Mesendoderm (in vitro differentiated cells): Measurements from ENCODE around the gene ELF4.
A peak's percentile ranks its signal among the peaks of the same experiment; 100 is the strongest.

Experiments used
- DNase-seq: peaks from one replicate; pipeline ENCODE4 v3.0.0; 2013
- H2AK5ac ChIP-seq: 2 replicates; pipeline ENCODE4 v1.6.1; 2013; ENCODE audit warnings: low read length, inconsistent platforms
- H2BK120ac ChIP-seq: 2 replicates; pipeline ENCODE4 v1.6.1; 2013; ENCODE audit warnings: low read depth, mild to moderate bottlenecking, low read length, moderate library complexity, mixed read lengths
- H2BK15ac ChIP-seq: replicated peaks from 2 replicates; pipeline ENCODE4 v1.6.1; 2013; ENCODE audit warnings: low read depth, mild to moderate bottlenecking, moderate library complexity
- H2BK5ac ChIP-seq: 2 replicates; pipeline ENCODE4 v1.6.1; 2013; ENCODE audit warnings: low read length, inconsistent platforms
- H3K18ac ChIP-seq: 2 replicates; pipeline ENCODE4 v1.6.1; 2013; ENCODE audit warnings: mild to moderate bottlenecking, low read length, mixed read lengths
- H3K23ac ChIP-seq: one replicate; pipeline ENCODE4 v1.6.1; 2013; ENCODE audit warnings: low read length
- H3K27ac ChIP-seq: 2 replicates; pipeline ENCODE4 v1.5.1; 2013; ENCODE audit warnings: low read depth, mild to moderate bottlenecking, inconsistent platforms, low read length, moderate library complexity
- H3K27me3 ChIP-seq: 2 replicates; pipeline ENCODE4 v1.6.1; 2013; ENCODE audit warnings: low read length, control low read depth, mild to moderate bottlenecking, inconsistent platforms; ENCODE audit not compliant: insufficient read depth, poor library complexity
- H3K36me3 ChIP-seq: 2 replicates; pipeline ENCODE4 v1.6.1; 2013; ENCODE audit warnings: low read length, inconsistent platforms; ENCODE audit not compliant: control insufficient read depth, insufficient read depth
- H3K4ac ChIP-seq: one replicate; pipeline ENCODE4 v1.6.1; 2013; ENCODE audit warnings: low read depth, mild to moderate bottlenecking, low read length, moderate library complexity
- H3K4me1 ChIP-seq: 2 replicates; pipeline ENCODE4 v1.6.1; 2013; ENCODE audit warnings: low read depth, low read length, inconsistent platforms; ENCODE audit not compliant: control insufficient read depth
- H3K4me2 ChIP-seq: 2 replicates; pipeline ENCODE4 v1.6.1; 2013; ENCODE audit warnings: low read length
- H3K4me3 ChIP-seq: 2 replicates; pipeline ENCODE4 v1.5.1; 2013; ENCODE audit warnings: mild to moderate bottlenecking, low read length
- H3K56ac ChIP-seq: one replicate; pipeline ENCODE4 v1.6.1; 2013; ENCODE audit warnings: low read length
- H3K79me1 ChIP-seq: 2 replicates; pipeline ENCODE4 v1.6.1; 2013; ENCODE audit warnings: low read length, inconsistent platforms
- H3K79me2 ChIP-seq: 2 replicates; pipeline ENCODE4 v1.6.1; 2013; ENCODE audit warnings: mild to moderate bottlenecking, low read length; ENCODE audit not compliant: control insufficient read depth, insufficient read depth
- H3K9ac ChIP-seq: 2 replicates; pipeline ENCODE4 v1.6.1; 2013; ENCODE audit warnings: low read length, inconsistent platforms
- H4K5ac ChIP-seq: one replicate; pipeline ENCODE4 v1.6.1; 2013; ENCODE audit warnings: low read length
- H4K8ac ChIP-seq: one replicate; pipeline ENCODE4 v1.6.1; 2013; ENCODE audit warnings: low read depth, mild to moderate bottlenecking, control low read depth, low read length, moderate library complexity
- WGBS: extraction: QIAGEN DNeasy Blood & Tissue Kit; methylation state at CpG from one replicate; pipeline ENCODE4 v1.1.7; 2013; ENCODE audit warnings: low lambda C conversion rate, missing lambda C conversion rate; ENCODE audit not compliant: insufficient coverage; ENCODE audit errors: extremely low coverage; 5-methylcytosine and 5-hydroxymethylcytosine counted together

The ELF4 gene

GRCh38 chrX:130145123-130145522 lies 34.8 kb upstream of the ELF4 start:
- no peaks in the 10 kb centered on the region for H3K79me1 ChIP-seq

GRCh38 chrX:130144509-130144908 lies 34.2 kb upstream of the ELF4 start:
- no CpG with 5 or more reads among the region's 3 CpGs for WGBS
- no peak overlapping the region for H2BK5ac ChIP-seq
- no peaks in the 10 kb centered on the region for H3K79me1 ChIP-seq
- DNase-seq: no peak
- no peaks in the 10 kb centered on the region for H3K79me2 ChIP-seq
- H3K4ac ChIP-seq: no peak overlapping the region
- H3K36me3 ChIP-seq: no peaks in the 10 kb centered on the region
- no peak overlapping the region for H2AK5ac ChIP-seq
- no peak overlapping the region for H3K56ac ChIP-seq
- no peak overlapping the region for H4K5ac ChIP-seq
- H3K4me3 ChIP-seq: no peak overlapping the region
- H4K8ac ChIP-seq: no peak overlapping the region
- no peak overlapping the region for H3K4me2 ChIP-seq
- H3K9ac ChIP-seq: no peak overlapping the region
- H3K4me1 ChIP-seq: no peaks in the 10 kb centered on the region
- H2BK120ac ChIP-seq: no peak overlapping the region
- no peak overlapping the region for H3K18ac ChIP-seq
- H3K27ac ChIP-seq: no peak overlapping the region
- no peaks in the 10 kb centered on the region for H3K27me3 ChIP-seq
- no peak overlapping the region for H3K23ac ChIP-seq
- no peak overlapping the region for H2BK15ac ChIP-seq

More at GRCh38 chrX:130145123-130145522, 34.8 kb upstream of the ELF4 start:
- H2BK120ac ChIP-seq: no peak overlapping the region
- H3K56ac ChIP-seq: no peak overlapping the region
- no peak overlapping the region for H2BK15ac ChIP-seq
- H3K4ac ChIP-seq: no peak overlapping the region
- no peak overlapping the region for H4K8ac ChIP-seq
- H3K4me3 ChIP-seq: no peak overlapping the region
- H3K27me3 ChIP-seq: no peaks in the 10 kb centered on the region
- no peak overlapping the region for H3K23ac ChIP-seq
- no peaks in the 10 kb centered on the region for H3K79me2 ChIP-seq
- no peaks in the 10 kb centered on the region for H3K4me1 ChIP-seq
- DNase-seq: no peak
- WGBS: no CpG with 5 or more reads among the region's 4 CpGs
- H3K36me3 ChIP-seq: no peaks in the 10 kb centered on the region
- H4K5ac ChIP-seq: no peak overlapping the region
- H3K18ac ChIP-seq: no peak overlapping the region
- no peak overlapping the region for H3K9ac ChIP-seq
- no peak overlapping the region for H2AK5ac ChIP-seq
- no peak overlapping the region for H3K4me2 ChIP-seq
- no peak overlapping the region for H3K27ac ChIP-seq
- no peak overlapping the region for H2BK5ac ChIP-seq

- no peak overlapping the region for H3K23ac ChIP-seq
- H3K4me1 ChIP-seq: no peaks in the 10 kb centered on the region
- WGBS: no CpG with 5 or more reads among the region's 3 CpGs
- no peak overlapping the region for H2BK5ac ChIP-seq
- no peaks in the 10 kb centered on the region for H3K27me3 ChIP-seq
- H3K18ac ChIP-seq: no peak overlapping the region
- no peak overlapping the region for H2BK120ac ChIP-seq
- no peaks in the 10 kb centered on the region for H3K79me2 ChIP-seq
- H3K4me3 ChIP-seq: no peak overlapping the region
- H3K27ac ChIP-seq: no peak overlapping the region
- H2AK5ac ChIP-seq: no peak overlapping the region
- H4K8ac ChIP-seq: no peak overlapping the region
- DNase-seq: peak; percentile 55
- H3K36me3 ChIP-seq: no peaks in the 10 kb centered on the region
- H3K4ac ChIP-seq: no peak overlapping the region
- no peak overlapping the region for H3K4me2 ChIP-seq
- H3K9ac ChIP-seq: no peak overlapping the region
- no peak overlapping the region for H4K5ac ChIP-seq
- H3K79me1 ChIP-seq: no peaks in the 10 kb centered on the region
- no peak overlapping the region for H2BK15ac ChIP-seq
- no peak overlapping the region for H3K56ac ChIP-seq
Observed at GRCh38 chrX:130139474-130140201, 29.3 kb upstream of the ELF4 start.

- H3K18ac ChIP-seq: no peak overlapping the region
- no peak overlapping the region for H4K5ac ChIP-seq
- H3K4me2 ChIP-seq: no peak overlapping the region
- H4K8ac ChIP-seq: no peak overlapping the region
- H2BK15ac ChIP-seq: no peak overlapping the region
- no peaks in the 10 kb centered on the region for H3K4me1 ChIP-seq
- no peak overlapping the region for H2BK5ac ChIP-seq
- no peak overlapping the region for H3K4ac ChIP-seq
- no peak overlapping the region for H3K9ac ChIP-seq
- H3K79me2 ChIP-seq: no peaks in the 10 kb centered on the region
- no peak overlapping the region for H3K23ac ChIP-seq
- no peak overlapping the region for H2BK120ac ChIP-seq
- DNase-seq: no peak
- no peaks in the 10 kb centered on the region for H3K79me1 ChIP-seq
- H3K27ac ChIP-seq: no peak overlapping the region
- H3K56ac ChIP-seq: no peak overlapping the region
- no peak overlapping the region for H3K4me3 ChIP-seq
- no peaks in the 10 kb centered on the region for H3K36me3 ChIP-seq
- H2AK5ac ChIP-seq: no peak overlapping the region
- H3K27me3 ChIP-seq: no peaks in the 10 kb centered on the region
- WGBS: no CpG with 5 or more reads among the region's 8 CpGs
Observed at GRCh38 chrX:130136961-130137360, 26.7 kb upstream of the ELF4 start.

GRCh38 chrX:130136496-130136895 lies 26.2 kb upstream of the ELF4 start:
- Histone ChIP-seq H3K18ac (no peak overlapping the region), H3K4me2 (no peak overlapping the region), H3K4ac (no peak overlapping the region), H3K56ac (no peak overlapping the region), H3K4me1 (no peaks in the 10 kb centered on the region), H3K27me3 (no peaks in the 10 kb centered on the region), H2BK5ac (no peak overlapping the region), H2AK5ac (no peak overlapping the region), H2BK120ac (no peak overlapping the region), H4K8ac (no peak overlapping the region), H2BK15ac (no peak overlapping the region), H4K5ac (no peak overlapping the region), H3K79me2 (no peaks in the 10 kb centered on the region), H3K23ac (no peak overlapping the region), H3K9ac (no peak overlapping the region), H3K27ac (no peak overlapping the region), H3K4me3 (no peak overlapping the region), H3K36me3 (no peaks in the 10 kb centered on the region), H3K79me1 (no peaks in the 10 kb centered on the region)
- no CpG with 5 or more reads among the region's 5 CpGs for WGBS
- DNase-seq: no peak

GRCh38 chrX:130130990-130131389 lies 20.7 kb upstream of the ELF4 start:
- Histone ChIP-seq H2AK5ac (no peak overlapping the region), H3K18ac (no peak overlapping the region), H2BK5ac (no peak overlapping the region), H3K27me3 (no peaks in the 10 kb centered on the region), H3K56ac (no peak overlapping the region), H3K79me1 (no peaks in the 10 kb centered on the region), H4K8ac (no peak overlapping the region), H3K9ac (no peak overlapping the region), H3K27ac (no peak overlapping the region), H3K79me2 (no peaks in the 10 kb centered on the region), H3K23ac (no peak overlapping the region), H3K4ac (no peak overlapping the region), H2BK15ac (no peak overlapping the region), H3K4me3 (no peak overlapping the region), H4K5ac (no peak overlapping the region), H3K4me1 (no peaks in the 10 kb centered on the region), H3K36me3 (no peaks in the 10 kb centered on the region), H3K4me2 (no peak overlapping the region), H2BK120ac (no peak overlapping the region)
- WGBS: no CpG with 5 or more reads among the region's 5 CpGs
- DNase-seq: no peak
